Measurements from ENCODE around the gene ITGA2B. TPM values are rescaled to one million over a fixed set of nuclear protein-coding genes. Genes with fewer than 3 reads are reported as not detected.

Gene ITGA2B
- total and polyA plus RNA-seq, 2 of the 13 experiments (the other 11 are each of a cell fraction or from before 2014, with no cell fraction given), result 0.38 to 1.1 TPM

GRCh38 chr17:44327715-44328449 lies 61.6 kb downstream of the ITGA2B start (continued):
- TF ChIP-seq, protein P1, sequence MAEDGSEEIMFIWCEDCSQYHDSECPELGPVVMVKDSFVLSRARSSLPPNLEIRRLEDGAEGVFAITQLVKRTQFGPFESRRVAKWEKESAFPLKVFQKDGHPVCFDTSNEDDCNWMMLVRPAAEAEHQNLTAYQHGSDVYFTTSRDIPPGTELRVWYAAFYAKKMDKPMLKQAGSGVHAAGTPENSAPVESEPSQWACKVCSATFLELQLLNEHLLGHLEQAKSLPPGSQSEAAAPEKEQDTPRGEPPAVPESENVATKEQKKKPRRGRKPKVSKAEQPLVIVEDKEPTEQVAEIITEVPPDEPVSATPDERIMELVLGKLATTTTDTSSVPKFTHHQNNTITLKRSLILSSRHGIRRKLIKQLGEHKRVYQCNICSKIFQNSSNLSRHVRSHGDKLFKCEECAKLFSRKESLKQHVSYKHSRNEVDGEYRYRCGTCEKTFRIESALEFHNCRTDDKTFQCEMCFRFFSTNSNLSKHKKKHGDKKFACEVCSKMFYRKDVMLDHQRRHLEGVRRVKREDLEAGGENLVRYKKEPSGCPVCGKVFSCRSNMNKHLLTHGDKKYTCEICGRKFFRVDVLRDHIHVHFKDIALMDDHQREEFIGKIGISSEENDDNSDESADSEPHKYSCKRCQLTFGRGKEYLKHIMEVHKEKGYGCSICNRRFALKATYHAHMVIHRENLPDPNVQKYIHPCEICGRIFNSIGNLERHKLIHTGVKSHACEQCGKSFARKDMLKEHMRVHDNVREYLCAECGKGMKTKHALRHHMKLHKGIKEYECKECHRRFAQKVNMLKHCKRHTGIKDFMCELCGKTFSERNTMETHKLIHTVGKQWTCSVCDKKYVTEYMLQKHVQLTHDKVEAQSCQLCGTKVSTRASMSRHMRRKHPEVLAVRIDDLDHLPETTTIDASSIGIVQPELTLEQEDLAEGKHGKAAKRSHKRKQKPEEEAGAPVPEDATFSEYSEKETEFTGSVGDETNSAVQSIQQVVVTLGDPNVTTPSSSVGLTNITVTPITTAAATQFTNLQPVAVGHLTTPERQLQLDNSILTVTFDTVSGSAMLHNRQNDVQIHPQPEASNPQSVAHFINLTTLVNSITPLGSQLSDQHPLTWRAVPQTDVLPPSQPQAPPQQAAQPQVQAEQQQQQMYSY (CRISPR knock-in tag; IDR thresholded peaks at IDR 0.05), result peak; percentile 75; the same call in 1 of the 2 replicates
- TF ChIP-seq GABPA (IDR thresholded peaks at IDR 0.05; ENCODE audit: low read depth, low read length), result 0 out of 2 replicates have a peak, but pooled peaks have one; percentile 2
- TF ChIP-seq GABPA (CRISPR knock-in tag; IDR thresholded peaks at IDR 0.05; ENCODE audit: low read depth), result no peak
- no peak for TF ChIP-seq ZNF33B (CRISPR knock-in tag; IDR thresholded peaks at IDR 0.05)
- no peak for TF ChIP-seq MTA1 (CRISPR knock-in tag; IDR thresholded peaks at IDR 0.05; ENCODE audit: borderline replicate concordance)

- peaks cover 67% of the 10 kb centered on the region for H3K4me1 ChIP-seq (ENCODE audit: insufficient read depth, low read length)
- BruUV-seq (replicated peaks), result no TSS peak
- no peak overlapping the region for H3K4me3 ChIP-seq (replicated peaks in 1 of 3; ENCODE audit: insufficient read depth in 1 of 3, low read depth in 2 of 3, low read length in 3 of 3)
- peak; percentile 95 for DNase-seq (ENCODE audit: low spot score)
- POLR2A ChIA-PET, result interaction anchor here (0.5 to 1.3 kb wide), 12 partner anchors 9 to 203 kb away, joined by 3 to 13 read pairs (median 5); partner anchors contain the start of genes HDAC5 and UBTF
- CTCF ChIA-PET (ENCODE audit: low intra/inter-chr PET ratio, low total read pairs), result no interaction called here
- peak overlapping the region; percentile 16 for H3K4me2 ChIP-seq (ENCODE audit: low read depth, low read length)
- peaks cover 6 to 7% of the 10 kb centered on the region in 2 experiments; a peak in 4 of 5 replicates for H3K36me3 ChIP-seq (replicated peaks in 1 of 2; ENCODE audit: control insufficient read depth in 1 of 2, insufficient read depth in 2 of 2, low read length in 2 of 2)
- in situ Hi-C loops (cut with HindIII; ENCODE audit: extremely low pct_ligation_motif_present, low pct_unique_long_range_greater_than_20kb), result loop anchor here (5.0 kb wide), 1 partner anchor 105 kb away; no protein-coding TSS in a partner anchor
- H4K20me1 ChIP-seq (ENCODE audit: insufficient read depth, low read length), result no peaks in the 10 kb centered on the region
- H3K9ac ChIP-seq (ENCODE audit: insufficient read depth, low read depth, low read length), result no peak overlapping the region
- peak; percentile 78 for ATAC-seq
- H3K27ac ChIP-seq (ENCODE audit: extremely low read length, insufficient read depth, low read length), result no peak overlapping the region
- H3K27me3 ChIP-seq (ENCODE audit: control insufficient read depth in 1 of 2, insufficient read depth in 2 of 2, low read length in 2 of 2), result no peaks in the 10 kb centered on the region; a peak in 2 of 5 replicates
- peaks cover 14% of the 10 kb centered on the region for H3K79me2 ChIP-seq (ENCODE audit: insufficient read depth, low read length)
- WGBS (ENCODE audit: low lambda C conversion rate), result 35% methylated on average over 31 of the region's 31 CpGs
- H2AFZ ChIP-seq (ENCODE audit: low read length), result no peak overlapping the region
- no peaks in the 10 kb centered on the region for H3K9me3 ChIP-seq (ENCODE audit: low read length)
- FAIRE-seq, result peak; percentile 60
- intact Hi-C loops (cut with micrococcal nuclease; ENCODE audit: unreplicated experiment), result loop anchor here (2.0 to 10.0 kb wide), 3 partner anchors 18 to 125 kb away; partner anchors contain the start of gene GRN
- TF ChIP-seq BORCS8-MEF2B (CRISPR knock-in tag; IDR thresholded peaks at IDR 0.05) (peak; percentile 42; the same call in 1 of the 2 replicates), RAD51 (IDR thresholded peaks at IDR 0.05; ENCODE audit: borderline replicate concordance) (no peak), ZNF343 (CRISPR knock-in tag; IDR thresholded peaks at IDR 0.05) (no peak), ZNF670 (CRISPR knock-in tag; IDR thresholded peaks at IDR 0.05; ENCODE audit: borderline replicate concordance) (0 out of 2 replicates have a peak, but pooled peaks have one; percentile 23), SP2 (CRISPR knock-in tag; IDR thresholded peaks at IDR 0.05) (peak; percentile 57; the same call in 1 of the 2 replicates), CHCHD3 (CRISPR knock-in tag; IDR thresholded peaks at IDR 0.05) (no peak), ASH2L (IDR thresholded peaks at IDR 0.05; ENCODE audit: insufficient read length, low read depth, low read length) (peak; percentile 37), POGK (CRISPR knock-in tag; conservative IDR thresholded peaks at IDR 0.05) (0 out of 2 replicates have a peak, but pooled peaks have one; percentile 50), TAF1 (CRISPR knock-in tag; IDR thresholded peaks at IDR 0.05) (no peak), KAT8 (CRISPR knock-in tag; IDR thresholded peaks at IDR 0.05) (peak; percentile 78), HIVEP1 (CRISPR knock-in tag; IDR thresholded peaks at IDR 0.05) (no peak), ZNF552 (CRISPR knock-in tag; IDR thresholded peaks at IDR 0.05; ENCODE audit: borderline replicate concordance) (no peak)
These were observed 62.5 kb downstream of the ITGA2B start for GRCh38 chr17:44326861-44327444.
